OCI-LY7 (cell line): ENCODE data around the gene PLCG1. TPM values are rescaled to one million over a fixed set of nuclear protein-coding genes. Genes with fewer than 3 reads are reported as not detected.

Experiments used
- BruUV-seq: library from RNA; stranded (reverse); fragments of 400-500 nt; replicated peaks from 2 replicates; lab custom pipeline; 2021; lab: Mats Ljungman, UMichigan
- CTCF ChIA-PET: fragments of 300-600 bp; sonication (Branson Sonifier 250); formaldehyde crosslinking; loops from one replicate; lab custom pipeline; 2022; ENCODE audit warnings: antibody characterized with exemption; ENCODE audit not compliant: unreplicated experiment; lab: Charles Lee
- POLR2A ChIA-PET: fragments of 300-600 bp; sonication (Branson Sonifier 250); formaldehyde crosslinking; loops from one replicate; lab custom pipeline; 2022; ENCODE audit warnings: antibody characterized with exemption; lab: Charles Lee
- DNase-seq: peaks from one replicate; pipeline ENCODE4 v3.0.0-alpha.2; 2015; ENCODE audit warnings: low spot score
- H2AFZ ChIP-seq: fragments of 200-600 bp; sonication (generic), shearing (Covaris generic); 2 replicates; pipeline ENCODE4 v1.6.1; 2014; ENCODE audit warnings: mild to moderate bottlenecking, antibody characterized with exemption, low read length, moderate library complexity
- H3K27ac ChIP-seq: fragments of 200-600 bp; sonication (generic); 2 replicates; pipeline ENCODE4 v1.5.1; 2014; ENCODE audit warnings: mixed run types, low read depth, mild to moderate bottlenecking, moderate library complexity, low read length, inconsistent platforms; ENCODE audit not compliant: poor library complexity, severe bottlenecking
- H3K36me3 ChIP-seq: fragments of 200-600 bp; sonication (generic); 2 replicates; pipeline ENCODE4 v1.6.1; 2014; ENCODE audit warnings: mild to moderate bottlenecking, antibody characterized with exemption, low read length, moderate library complexity, mixed read lengths; ENCODE audit not compliant: insufficient read depth
- H3K4me1 ChIP-seq: fragments of 200-600 bp; sonication (generic); 2 replicates; pipeline ENCODE4 v1.5.1; 2014; ENCODE audit warnings: mild to moderate bottlenecking, low read length; ENCODE audit not compliant: insufficient read depth, poor library complexity, severe bottlenecking
- H3K4me2 ChIP-seq: fragments of 200-600 bp; sonication (generic); 2 replicates; pipeline ENCODE4 v1.6.1; 2014; ENCODE audit warnings: mild to moderate bottlenecking, low read length
- H3K4me3 ChIP-seq: fragments of 200-600 bp; sonication (generic); 2 replicates; pipeline ENCODE4 v1.5.1; 2014; ENCODE audit warnings: mild to moderate bottlenecking, low read depth, low read length; ENCODE audit not compliant: poor library complexity, severe bottlenecking
- H3K79me2 ChIP-seq: fragments of 200-600 bp; sonication (generic); 2 replicates; pipeline ENCODE4 v1.6.1; 2016; ENCODE audit warnings: low read depth, mild to moderate bottlenecking, low read length, moderate library complexity, mixed read lengths; ENCODE audit not compliant: insufficient read depth
- H3K9me2 ChIP-seq: fragments of 200-600 bp; sonication (generic); 2 replicates; pipeline ENCODE4 v1.6.1; 2016; ENCODE audit warnings: mild to moderate bottlenecking, low read length, mixed read lengths; ENCODE audit not compliant: insufficient read depth
- H3K9me3 ChIP-seq: fragments of 200-600 bp; sonication (generic); 2 replicates; pipeline ENCODE4 v1.6.1; 2014; ENCODE audit warnings: mild to moderate bottlenecking, mixed run types, low read length, mixed read lengths
- H4K20me1 ChIP-seq: fragments of 200-600 bp; sonication (generic); 2 replicates; pipeline ENCODE4 v1.6.1; 2014; ENCODE audit warnings: mild to moderate bottlenecking, antibody characterized with exemption, low read length, moderate library complexity, mixed read lengths; ENCODE audit not compliant: insufficient read depth
- EZH2phosphoT487 ChIP-seq: fragments of 200-600 bp; sonication (generic); IDR thresholded peaks from 2 replicates; pipeline ENCODE4 v1.6.1; 2018; ENCODE audit warnings: low read depth, borderline replicate concordance, mild to moderate bottlenecking, mixed run types, antibody characterized with exemption, low read length, moderate library complexity, mixed read lengths
- intact Hi-C: fragments of 100-400 bp; cut with micrococcal nuclease; formaldehyde crosslinking; loops from one replicate; pipeline ENCODE4 v1.10.0; 2022; ENCODE audit not compliant: unreplicated experiment
- total RNA-seq, 2 experiments: library from RNA; depleted of rRNA in 1 of 2; stranded (reverse); fragments of >200 nt in 1 of 2; shearing (Covaris generic) in 1 of 2; gene quantifications; 2 replicates each; pipeline ENCODE4 v1.2.3, GENCODE V29; 2014 to 2022
- TF ChIP-seq, protein P1 (sequence below): fragments of 200-600 bp; sonication (generic); conservative IDR thresholded peaks from 2 replicates; pipeline ENCODE4 v1.5.1; 2014; ENCODE audit warnings: mild to moderate bottlenecking, antibody characterized with exemption, low read length, moderate library complexity, mixed read lengths

Gene PLCG1
- total RNA-seq, 2 experiments from 2014 or later, result 103 to 121 TPM

DNA sequence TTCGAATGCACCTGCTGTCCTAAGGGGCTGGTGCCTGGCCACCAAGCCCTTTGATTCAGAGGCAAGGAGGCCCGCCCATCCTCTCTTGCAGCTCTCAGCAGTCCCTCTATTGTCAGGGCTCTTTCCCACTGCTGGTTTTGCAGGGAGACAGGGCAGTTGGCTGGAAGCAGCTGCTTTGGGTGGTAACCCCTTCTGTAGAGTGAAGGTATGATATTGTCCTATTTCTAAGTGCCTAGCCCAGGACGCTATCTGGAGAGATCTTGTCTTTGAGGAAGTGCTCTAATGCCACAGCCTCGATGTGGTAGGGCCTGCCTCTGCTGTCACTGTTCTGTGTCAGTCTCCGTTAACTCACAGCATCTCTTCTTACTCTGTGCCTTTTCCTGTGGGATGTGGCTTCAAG, 5.6 kb downstream of the PLCG1 start:
- ChIA-PET CTCF (no interaction called here), POLR2A (interaction anchor here (0.8 to 1.8 kb wide), 3 partner anchors 9 to 195 kb away, joined by 3 to 6 read pairs (median 3); no protein-coding TSS in a partner anchor)
- H3K4me2 ChIP-seq, result peak overlapping the region; percentile 81
- BruUV-seq, result no TSS peak
- intact Hi-C loops, result no loop called here
- TF ChIP-seq EZH2phosphoT487, result no peak
- TF ChIP-seq, protein P1, sequence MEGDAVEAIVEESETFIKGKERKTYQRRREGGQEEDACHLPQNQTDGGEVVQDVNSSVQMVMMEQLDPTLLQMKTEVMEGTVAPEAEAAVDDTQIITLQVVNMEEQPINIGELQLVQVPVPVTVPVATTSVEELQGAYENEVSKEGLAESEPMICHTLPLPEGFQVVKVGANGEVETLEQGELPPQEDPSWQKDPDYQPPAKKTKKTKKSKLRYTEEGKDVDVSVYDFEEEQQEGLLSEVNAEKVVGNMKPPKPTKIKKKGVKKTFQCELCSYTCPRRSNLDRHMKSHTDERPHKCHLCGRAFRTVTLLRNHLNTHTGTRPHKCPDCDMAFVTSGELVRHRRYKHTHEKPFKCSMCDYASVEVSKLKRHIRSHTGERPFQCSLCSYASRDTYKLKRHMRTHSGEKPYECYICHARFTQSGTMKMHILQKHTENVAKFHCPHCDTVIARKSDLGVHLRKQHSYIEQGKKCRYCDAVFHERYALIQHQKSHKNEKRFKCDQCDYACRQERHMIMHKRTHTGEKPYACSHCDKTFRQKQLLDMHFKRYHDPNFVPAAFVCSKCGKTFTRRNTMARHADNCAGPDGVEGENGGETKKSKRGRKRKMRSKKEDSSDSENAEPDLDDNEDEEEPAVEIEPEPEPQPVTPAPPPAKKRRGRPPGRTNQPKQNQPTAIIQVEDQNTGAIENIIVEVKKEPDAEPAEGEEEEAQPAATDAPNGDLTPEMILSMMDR, result no peak
- peaks cover 13% of the 10 kb centered on the region; the same call in 1 of the 2 replicates for H4K20me1 ChIP-seq
- peak; percentile 50 for DNase-seq
- peaks cover 91% of the 10 kb centered on the region for H3K4me1 ChIP-seq
- H3K4me3 ChIP-seq, result no peak overlapping the region
- H3K36me3 ChIP-seq, result peaks cover 35% of the 10 kb centered on the region
- H3K79me2 ChIP-seq, result peaks cover 100% of the 10 kb centered on the region
- peak overlapping the region; percentile 11 for H3K27ac ChIP-seq
- no peak overlapping the region for H2AFZ ChIP-seq
- no peaks in the 10 kb centered on the region for H3K9me2 ChIP-seq
- H3K9me3 ChIP-seq, result no peaks in the 10 kb centered on the region

DNA sequence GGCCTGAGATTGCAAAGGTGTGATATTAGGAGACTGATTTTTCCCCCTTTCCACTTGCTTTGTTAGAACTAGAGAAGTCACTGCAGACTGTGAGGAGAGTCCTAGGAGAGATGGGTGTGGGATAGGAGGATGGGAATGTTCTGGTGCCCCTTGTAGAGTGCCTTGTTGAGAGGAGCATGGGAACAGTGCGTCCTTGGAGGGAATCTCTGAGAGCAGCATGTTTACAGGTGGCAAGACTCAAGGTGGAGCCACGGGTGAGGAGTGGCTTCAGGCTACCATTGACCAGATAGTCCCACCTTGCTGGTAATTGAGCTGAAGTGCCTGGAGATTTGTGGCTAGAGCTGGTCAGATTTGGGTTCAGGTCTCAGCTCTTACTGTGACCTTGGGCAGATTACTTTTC, 6.0 kb downstream of the PLCG1 start:
- H2AFZ ChIP-seq, result no peak overlapping the region
- H3K79me2 ChIP-seq, result peaks cover 98% of the 10 kb centered on the region
- no peak overlapping the region for H3K4me3 ChIP-seq
- no peak for TF ChIP-seq EZH2phosphoT487
- TF ChIP-seq, protein P1, result no peak
- H4K20me1 ChIP-seq, result peaks cover 13% of the 10 kb centered on the region; the same call in 1 of the 2 replicates
- peaks cover 88% of the 10 kb centered on the region for H3K4me1 ChIP-seq
- no peak for DNase-seq
- POLR2A ChIA-PET, result interaction anchor here (0.7 to 1.0 kb wide), 4 partner anchors 9 to 195 kb away, joined by 3 read pairs; no protein-coding TSS in a partner anchor
- CTCF ChIA-PET, result interaction anchor here (1.5 kb wide), 1 partner anchor 14 kb away, joined by 5 read pairs; no protein-coding TSS in a partner anchor
- H3K4me2 ChIP-seq, result peak overlapping the region; percentile 81
- no peaks in the 10 kb centered on the region for H3K9me2 ChIP-seq
- H3K9me3 ChIP-seq, result no peaks in the 10 kb centered on the region
- H3K27ac ChIP-seq, result no peak overlapping the region
- intact Hi-C loops, result no loop called here
- H3K36me3 ChIP-seq, result peaks cover 35% of the 10 kb centered on the region
- no TSS peak for BruUV-seq

DNA sequence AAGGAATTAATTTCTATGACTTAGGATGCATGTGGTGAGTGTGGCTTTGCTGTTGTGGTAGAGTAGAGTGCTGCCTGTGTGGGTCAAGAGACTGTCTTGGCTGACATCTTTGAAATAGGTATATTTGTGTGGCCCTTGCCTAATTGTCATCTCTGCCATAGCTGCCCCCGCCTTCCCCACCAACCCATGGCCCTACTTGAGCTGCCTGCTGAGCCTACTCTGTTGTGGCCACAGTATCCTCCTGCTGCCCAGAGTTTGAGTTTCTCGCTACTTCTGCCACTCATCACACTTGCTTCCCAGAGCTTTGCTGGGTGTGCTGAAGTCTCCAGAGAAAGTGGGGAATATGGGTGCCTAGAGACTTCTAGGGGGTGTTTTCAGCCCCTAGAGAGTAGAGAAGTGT, 8.0 kb downstream of the PLCG1 start:
- Histone ChIP-seq H3K4me2 (peak overlapping the region; percentile 61; the same call in 1 of the 2 replicates), H3K9me2 (no peaks in the 10 kb centered on the region), H2AFZ (no peak overlapping the region), H4K20me1 (peaks cover 20% of the 10 kb centered on the region; the same call in 1 of the 2 replicates), H3K36me3 (peaks cover 35% of the 10 kb centered on the region), H3K4me1 (peaks cover 68% of the 10 kb centered on the region), H3K27ac (peak overlapping the region; percentile 52), H3K79me2 (peaks cover 96% of the 10 kb centered on the region), H3K9me3 (no peaks in the 10 kb centered on the region), H3K4me3 (no peak overlapping the region)
- DNase-seq, result no peak
- BruUV-seq, result no TSS peak
- ChIA-PET CTCF (interaction anchor here (0.5 kb wide), 1 partner anchor 205 kb away, joined by 6 read pairs; no protein-coding TSS in a partner anchor), POLR2A (interaction anchor here (0.6 to 1.4 kb wide), 2 partner anchors 12 to 88 kb away, joined by 3 read pairs; no protein-coding TSS in a partner anchor)
- intact Hi-C loops, result no loop called here
- no peak for TF ChIP-seq EZH2phosphoT487
- TF ChIP-seq, protein P1, result no peak
